ENCODE results near the gene FAR2.
A peak's percentile ranks its signal among the peaks of the same experiment; 100 is the strongest.

The FAR2 gene

DNA sequence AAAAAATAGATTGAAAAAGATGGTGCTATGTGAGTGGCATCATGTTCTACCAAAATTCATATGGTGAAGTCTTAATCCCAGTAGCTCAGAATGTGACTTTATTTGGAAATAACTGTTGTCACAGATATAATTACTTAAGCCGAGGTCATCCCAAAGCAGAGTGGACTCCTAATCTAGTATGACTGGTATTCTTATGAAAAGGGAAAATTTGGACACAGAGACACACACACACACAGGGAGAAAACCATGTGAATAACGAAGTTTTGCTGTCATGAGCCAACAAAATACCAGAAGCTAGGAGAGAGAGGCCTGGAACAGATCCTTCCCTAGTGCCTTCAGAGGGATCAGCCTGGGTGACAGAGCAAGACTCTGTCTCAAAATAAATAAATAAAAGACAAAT lies 62.6 kb downstream of the FAR2 start:
- H3K9me3 ChIP-seq (ENCODE audit: control insufficient read depth, insufficient read depth, low read depth, low read length) = no peaks in the 10 kb centered on the region
- H3K4me3 ChIP-seq (ENCODE audit: low read depth, low read length) = no peak overlapping the region
- POLR2A ChIA-PET = no interaction called here
- CTCF ChIA-PET = no interaction called here
- no peak for TF ChIP-seq ZFP69B (tag by site-specific recombination; IDR thresholded peaks at IDR 0.05)
- no peak for TF ChIP-seq ZSCAN30 (tag by site-specific recombination; IDR thresholded peaks at IDR 0.05)
- TF ChIP-seq ZNF350 (tag by site-specific recombination; IDR thresholded peaks at IDR 0.05) = no peak
- no peak for TF ChIP-seq ZNF529 (tag by site-specific recombination; IDR thresholded peaks at IDR 0.05; ENCODE audit: insufficient replicate concordance)
- no peak for TF ChIP-seq ZNF548 (tag by site-specific recombination; IDR thresholded peaks at IDR 0.05)
- no peak overlapping the region for H3K27ac ChIP-seq (ENCODE audit: extremely low read depth, low read depth, low read length)
- no peaks in the 10 kb centered on the region for H3K36me3 ChIP-seq (ENCODE audit: control insufficient read depth in 2 of 2, insufficient read depth in 1 of 2, low read length in 2 of 2)
- H3K4me1 ChIP-seq (ENCODE audit: control insufficient read depth, insufficient read depth, low read length) = no peaks in the 10 kb centered on the region

DNA sequence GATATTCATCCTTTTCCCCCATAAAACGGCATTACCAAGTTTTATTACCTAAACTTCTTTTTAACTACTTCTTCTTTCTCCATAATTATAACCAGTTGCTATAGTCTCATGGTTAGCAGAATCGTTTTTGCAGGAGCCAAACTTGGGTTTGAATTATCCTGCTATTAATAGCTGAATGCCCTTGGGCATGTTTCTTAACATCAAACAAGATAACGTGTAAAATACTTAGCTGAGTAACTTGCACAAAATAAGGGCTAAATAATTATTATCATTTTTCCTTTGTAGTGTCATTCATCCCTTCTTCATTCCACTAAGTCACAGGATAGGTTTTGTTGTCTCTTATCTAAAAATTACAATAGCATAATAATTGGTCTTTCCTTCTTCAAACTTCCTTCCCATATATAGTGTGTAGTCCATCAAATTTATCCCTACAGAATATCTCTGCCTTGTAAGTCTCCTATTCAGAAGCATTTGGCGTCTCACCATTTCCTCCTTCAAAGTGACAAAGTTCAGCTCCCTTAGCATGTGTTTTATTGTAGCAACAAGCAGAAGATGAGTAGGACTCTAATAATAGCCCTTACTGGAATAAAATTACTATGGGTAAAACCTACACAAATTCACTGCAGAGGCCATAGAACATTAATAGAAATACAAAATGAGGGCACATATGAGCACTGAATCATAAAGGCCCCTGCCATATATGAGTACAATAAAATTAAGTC lies 63.8 kb downstream of the FAR2 start:
- no peak overlapping the region for H3K27ac ChIP-seq (ENCODE audit: extremely low read depth, low read depth, low read length)
- no peaks in the 10 kb centered on the region for H3K36me3 ChIP-seq (ENCODE audit: control insufficient read depth in 2 of 2, insufficient read depth in 1 of 2, low read length in 2 of 2)
- H3K4me1 ChIP-seq (ENCODE audit: control insufficient read depth, insufficient read depth, low read length) = peaks cover 6% of the 10 kb centered on the region; the same call in 1 of the 2 replicates
- H3K9me3 ChIP-seq (ENCODE audit: control insufficient read depth, insufficient read depth, low read depth, low read length) = no peaks in the 10 kb centered on the region
- POLR2A ChIA-PET = no interaction called here
- no peak overlapping the region for H3K4me3 ChIP-seq (ENCODE audit: low read depth, low read length)
- TF ChIP-seq, protein P1, sequence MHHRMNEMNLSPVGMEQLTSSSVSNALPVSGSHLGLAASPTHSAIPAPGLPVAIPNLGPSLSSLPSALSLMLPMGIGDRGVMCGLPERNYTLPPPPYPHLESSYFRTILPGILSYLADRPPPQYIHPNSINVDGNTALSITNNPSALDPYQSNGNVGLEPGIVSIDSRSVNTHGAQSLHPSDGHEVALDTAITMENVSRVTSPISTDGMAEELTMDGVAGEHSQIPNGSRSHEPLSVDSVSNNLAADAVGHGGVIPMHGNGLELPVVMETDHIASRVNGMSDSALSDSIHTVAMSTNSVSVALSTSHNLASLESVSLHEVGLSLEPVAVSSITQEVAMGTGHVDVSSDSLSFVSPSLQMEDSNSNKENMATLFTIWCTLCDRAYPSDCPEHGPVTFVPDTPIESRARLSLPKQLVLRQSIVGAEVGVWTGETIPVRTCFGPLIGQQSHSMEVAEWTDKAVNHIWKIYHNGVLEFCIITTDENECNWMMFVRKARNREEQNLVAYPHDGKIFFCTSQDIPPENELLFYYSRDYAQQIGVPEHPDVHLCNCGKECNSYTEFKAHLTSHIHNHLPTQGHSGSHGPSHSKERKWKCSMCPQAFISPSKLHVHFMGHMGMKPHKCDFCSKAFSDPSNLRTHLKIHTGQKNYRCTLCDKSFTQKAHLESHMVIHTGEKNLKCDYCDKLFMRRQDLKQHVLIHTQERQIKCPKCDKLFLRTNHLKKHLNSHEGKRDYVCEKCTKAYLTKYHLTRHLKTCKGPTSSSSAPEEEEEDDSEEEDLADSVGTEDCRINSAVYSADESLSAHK (tag by site-specific recombination; IDR thresholded peaks at IDR 0.05) = no peak
- TF ChIP-seq TCF7L2 (IDR thresholded peaks at IDR 0.05; ENCODE audit: borderline replicate concordance, low read depth, low read length) (no peak), ZFP69B (tag by site-specific recombination; IDR thresholded peaks at IDR 0.05) (no peak)
- CTCF ChIA-PET = no interaction called here

DNA sequence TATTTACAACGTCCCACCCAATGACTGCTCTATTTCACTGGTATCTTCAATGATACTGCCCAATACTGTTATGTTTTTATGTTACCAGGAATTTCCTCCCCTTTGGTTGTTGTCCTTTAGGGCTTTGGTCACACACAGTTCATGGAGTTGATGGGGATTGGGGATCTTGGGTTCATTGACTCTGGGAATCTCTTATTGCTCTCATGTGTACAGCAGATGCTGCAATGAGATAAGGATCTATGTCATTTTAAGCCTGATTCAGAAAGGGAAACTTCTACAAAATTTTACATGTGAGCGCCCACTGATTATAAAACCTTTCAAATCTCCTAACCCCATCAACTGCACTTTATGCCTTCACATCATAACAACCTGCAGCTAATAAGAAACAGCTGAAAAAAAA lies 67.2 kb downstream of the FAR2 start:
- Histone ChIP-seq H3K9me3 (ENCODE audit: control insufficient read depth, insufficient read depth, low read depth, low read length) (no peaks in the 10 kb centered on the region), H3K36me3 (ENCODE audit: control insufficient read depth in 2 of 2, insufficient read depth in 1 of 2, low read length in 2 of 2) (no peaks in the 10 kb centered on the region), H3K4me1 (ENCODE audit: control insufficient read depth, insufficient read depth, low read length) (peaks cover 6% of the 10 kb centered on the region; the same call in 1 of the 2 replicates), H3K27ac (ENCODE audit: extremely low read depth, low read depth, low read length) (no peak overlapping the region), H3K4me3 (ENCODE audit: low read depth, low read length) (no peak overlapping the region)
- POLR2A ChIA-PET = no interaction called here
- no peak for TF ChIP-seq ZBTB20 (tag by site-specific recombination; IDR thresholded peaks at IDR 0.05)
- no peak for TF ChIP-seq HOXC10 (CRISPR knock-in tag; IDR thresholded peaks at IDR 0.05)
- peak; percentile 90 for TF ChIP-seq MZF1 (tag by site-specific recombination; IDR thresholded peaks at IDR 0.05; ENCODE audit: borderline replicate concordance)
- CTCF ChIA-PET = interaction anchor here (0.6 kb wide), 3 partner anchors 85 to 1220 kb away, joined by 3 read pairs; no protein-coding TSS in a partner anchor

DNA sequence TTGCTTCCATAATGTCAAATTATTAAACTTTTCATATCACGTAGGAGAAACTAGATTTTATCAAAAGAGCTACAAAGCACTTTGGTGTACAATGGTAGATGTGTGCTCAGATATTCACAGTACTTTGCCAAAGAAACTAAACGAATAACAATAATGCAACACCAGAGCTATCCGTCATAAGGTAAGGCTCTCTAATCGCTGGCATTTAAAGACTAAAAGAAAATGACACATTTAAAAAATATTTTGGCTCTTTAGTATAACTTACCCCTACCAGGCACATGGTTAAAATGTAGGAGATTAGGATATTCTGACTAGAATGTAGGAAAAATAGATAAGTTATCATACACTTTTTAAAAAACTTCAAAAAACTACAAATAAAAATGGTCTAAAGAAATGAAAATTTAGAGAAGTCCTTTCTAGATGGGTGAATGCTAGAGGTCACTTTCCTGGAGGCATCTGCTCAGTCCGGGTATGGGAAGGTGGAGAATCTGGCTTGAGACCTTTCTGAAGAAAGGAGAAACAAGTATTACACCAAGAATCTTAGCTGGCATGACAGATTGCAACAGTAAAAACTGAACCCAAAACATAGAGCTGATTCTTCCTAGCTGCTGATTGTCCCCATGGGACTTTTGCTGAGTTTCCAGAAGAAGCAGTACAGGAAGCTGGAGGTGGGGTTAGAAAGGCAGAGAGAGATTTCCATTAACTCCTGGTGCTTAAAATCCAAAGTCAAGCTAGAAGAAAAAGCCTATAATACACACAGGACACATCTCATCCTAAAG lies 67.9 kb downstream of the FAR2 start:
- TF ChIP-seq, protein P2, sequence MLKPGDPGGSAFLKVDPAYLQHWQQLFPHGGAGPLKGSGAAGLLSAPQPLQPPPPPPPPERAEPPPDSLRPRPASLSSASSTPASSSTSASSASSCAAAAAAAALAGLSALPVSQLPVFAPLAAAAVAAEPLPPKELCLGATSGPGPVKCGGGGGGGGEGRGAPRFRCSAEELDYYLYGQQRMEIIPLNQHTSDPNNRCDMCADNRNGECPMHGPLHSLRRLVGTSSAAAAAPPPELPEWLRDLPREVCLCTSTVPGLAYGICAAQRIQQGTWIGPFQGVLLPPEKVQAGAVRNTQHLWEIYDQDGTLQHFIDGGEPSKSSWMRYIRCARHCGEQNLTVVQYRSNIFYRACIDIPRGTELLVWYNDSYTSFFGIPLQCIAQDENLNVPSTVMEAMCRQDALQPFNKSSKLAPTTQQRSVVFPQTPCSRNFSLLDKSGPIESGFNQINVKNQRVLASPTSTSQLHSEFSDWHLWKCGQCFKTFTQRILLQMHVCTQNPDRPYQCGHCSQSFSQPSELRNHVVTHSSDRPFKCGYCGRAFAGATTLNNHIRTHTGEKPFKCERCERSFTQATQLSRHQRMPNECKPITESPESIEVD (tag by site-specific recombination; IDR thresholded peaks at IDR 0.05) = peak; percentile 40; the same call in 1 of the 2 replicates
- TF ChIP-seq ZNF521 (tag by site-specific recombination; IDR thresholded peaks at IDR 0.05) = no peak
- ChIA-PET POLR2A (no interaction called here), CTCF (interaction anchor here (0.6 kb wide), 2 partner anchors 56 to 101 kb away, joined by 3 read pairs; no protein-coding TSS in a partner anchor)
- H3K27ac ChIP-seq (ENCODE audit: extremely low read depth, low read depth, low read length) = no peak overlapping the region
- H3K4me3 ChIP-seq (ENCODE audit: low read depth, low read length) = no peak overlapping the region
- no peaks in the 10 kb centered on the region for H3K36me3 ChIP-seq (ENCODE audit: control insufficient read depth in 2 of 2, insufficient read depth in 1 of 2, low read length in 2 of 2)
- no peaks in the 10 kb centered on the region for H3K9me3 ChIP-seq (ENCODE audit: control insufficient read depth, insufficient read depth, low read depth, low read length)
- H3K4me1 ChIP-seq (ENCODE audit: control insufficient read depth, insufficient read depth, low read length) = peaks cover 6% of the 10 kb centered on the region; the same call in 1 of the 2 replicates
